ENCODE measurements around the gene CENPX. TPM values are rescaled to one million over a fixed set of nuclear protein-coding genes. Genes with fewer than 3 reads are reported as not detected.

The CENPX gene
- total and polyA plus RNA-seq, 2 of the 13 experiments (the other 11 are each of a cell fraction or from before 2014, with no cell fraction given): 92.7 to 170 TPM

DNA sequence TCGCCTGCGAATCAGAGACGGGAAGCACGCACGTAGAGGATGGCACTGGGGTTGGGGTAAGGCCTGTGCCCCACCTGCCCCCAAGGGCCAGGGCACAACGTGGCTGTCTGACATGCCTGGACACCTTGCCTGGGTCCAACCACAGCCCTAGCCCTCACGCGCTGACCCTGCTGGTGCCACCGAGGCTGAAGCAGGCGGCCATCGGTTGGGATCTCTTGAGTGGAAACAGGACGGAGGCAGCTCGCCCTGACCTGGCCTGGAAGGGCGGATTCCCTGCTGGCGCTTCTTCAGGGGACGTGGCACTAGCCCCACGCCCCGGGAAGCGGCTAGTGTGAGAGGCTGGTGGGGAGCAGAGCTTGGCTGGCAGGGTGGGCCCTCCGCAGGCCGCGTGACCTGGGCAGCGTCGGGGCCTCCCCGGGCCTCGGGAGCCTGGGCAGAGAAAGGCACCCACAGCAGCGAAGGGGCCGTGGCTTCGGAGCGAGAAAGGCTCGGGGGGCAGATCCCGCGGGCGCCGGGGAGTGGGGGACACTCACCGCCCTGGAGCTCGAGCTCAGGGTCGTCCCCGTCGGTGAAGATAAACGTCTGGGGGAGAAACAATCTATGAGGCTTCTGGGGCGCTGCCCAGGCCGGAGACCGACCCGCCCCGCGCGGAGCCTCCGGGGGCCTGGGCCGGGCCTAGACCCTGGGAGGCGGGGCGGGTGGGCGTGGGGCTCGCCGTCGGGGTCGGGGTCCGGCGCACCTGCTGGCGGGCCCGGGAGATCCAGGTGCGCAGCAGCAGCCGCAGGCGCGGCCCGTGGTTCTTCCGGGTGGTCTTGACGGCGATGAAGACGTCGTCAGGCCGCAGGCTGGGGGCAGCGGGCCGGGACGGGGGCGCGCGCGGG is 28.3 kb upstream of the CENPX start (continued):
- TF ChIP-seq SNAPC2 (CRISPR knock-in tag; IDR thresholded peaks at IDR 0.05) (no peak), ZNF609 (CRISPR knock-in tag; IDR thresholded peaks at IDR 0.05; ENCODE audit: borderline replicate concordance) (peak; percentile 35; the same call in 1 of the 2 replicates), NFATC3 (CRISPR knock-in tag; IDR thresholded peaks at IDR 0.05) (no peak), ZKSCAN5 (CRISPR knock-in tag; IDR thresholded peaks at IDR 0.05) (no peak), ATF7-NPFF (CRISPR knock-in tag; IDR thresholded peaks at IDR 0.05; ENCODE audit: low read depth) (no peak; the same call in 1 of the 2 replicates), NR2F2 (IDR thresholded peaks at IDR 0.05; ENCODE audit: borderline replicate concordance, low read depth) (no peak), ETV5 (CRISPR knock-in tag; IDR thresholded peaks at IDR 0.05; ENCODE audit: borderline replicate concordance) (no peak), ZC3H4 (CRISPR knock-in tag; IDR thresholded peaks at IDR 0.05; ENCODE audit: borderline replicate concordance) (no peak), NFYB (CRISPR knock-in tag; IDR thresholded peaks at IDR 0.05) (no peak), PBX3 (CRISPR knock-in tag; IDR thresholded peaks at IDR 0.05; ENCODE audit: borderline replicate concordance) (no peak), TARDBP (CRISPR knock-in tag; IDR thresholded peaks at IDR 0.05) (no peak), EP300 (IDR thresholded peaks at IDR 0.05; ENCODE audit: low read depth in 2 of 2, low read length in 2 of 2) (no peak), EP300 (CRISPR knock-in tag; IDR thresholded peaks at IDR 0.05; ENCODE audit: borderline replicate concordance) (no peak), SMYD3 (CRISPR knock-in tag; IDR thresholded peaks at IDR 0.05) (no peak), SIX1 (CRISPR knock-in tag; IDR thresholded peaks at IDR 0.05; ENCODE audit: borderline replicate concordance) (no peak), HOXA9 (CRISPR knock-in tag; IDR thresholded peaks at IDR 0.05; ENCODE audit: borderline replicate concordance) (no peak), NR3C1 (CRISPR knock-in tag; IDR thresholded peaks at IDR 0.05) (no peak), ZFP36L2 (CRISPR knock-in tag; IDR thresholded peaks at IDR 0.05) (no peak)
- TF ChIP-seq, protein P1, sequence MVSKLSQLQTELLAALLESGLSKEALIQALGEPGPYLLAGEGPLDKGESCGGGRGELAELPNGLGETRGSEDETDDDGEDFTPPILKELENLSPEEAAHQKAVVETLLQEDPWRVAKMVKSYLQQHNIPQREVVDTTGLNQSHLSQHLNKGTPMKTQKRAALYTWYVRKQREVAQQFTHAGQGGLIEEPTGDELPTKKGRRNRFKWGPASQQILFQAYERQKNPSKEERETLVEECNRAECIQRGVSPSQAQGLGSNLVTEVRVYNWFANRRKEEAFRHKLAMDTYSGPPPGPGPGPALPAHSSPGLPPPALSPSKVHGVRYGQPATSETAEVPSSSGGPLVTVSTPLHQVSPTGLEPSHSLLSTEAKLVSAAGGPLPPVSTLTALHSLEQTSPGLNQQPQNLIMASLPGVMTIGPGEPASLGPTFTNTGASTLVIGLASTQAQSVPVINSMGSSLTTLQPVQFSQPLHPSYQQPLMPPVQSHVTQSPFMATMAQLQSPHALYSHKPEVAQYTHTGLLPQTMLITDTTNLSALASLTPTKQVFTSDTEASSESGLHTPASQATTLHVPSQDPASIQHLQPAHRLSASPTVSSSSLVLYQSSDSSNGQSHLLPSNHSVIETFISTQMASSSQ (IDR thresholded peaks at IDR 0.05; ENCODE audit: low read depth): no peak
- TF ChIP-seq, protein P1 (CRISPR knock-in tag; IDR thresholded peaks at IDR 0.05; ENCODE audit: borderline replicate concordance): no peak

Data from HepG2 (cell line).